Measurements from ENCODE around the gene AFF2.

AFF2 gene

DNA sequence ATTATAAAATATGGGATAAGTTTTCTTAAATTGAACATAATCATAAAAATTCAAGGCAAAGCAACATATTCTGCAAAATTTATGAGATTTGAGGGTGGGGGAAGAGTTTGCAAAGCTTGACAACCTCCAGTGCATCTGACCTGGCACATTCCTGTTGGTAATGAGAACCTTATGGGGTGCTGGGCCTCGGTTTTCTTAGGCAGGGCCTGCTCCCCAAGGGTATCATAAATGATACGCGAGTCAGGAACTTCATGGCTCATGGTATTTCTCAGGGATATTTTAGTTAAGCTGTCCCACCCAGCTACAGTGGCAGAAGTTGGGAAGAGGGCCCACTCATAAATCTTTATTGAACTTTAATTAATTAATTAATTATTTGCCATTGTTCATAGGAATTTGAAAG is 13.2 kb downstream of the AFF2 start:
- no peak for DNase-seq (ENCODE audit: low spot score)
- TF ChIP-seq, protein P1, sequence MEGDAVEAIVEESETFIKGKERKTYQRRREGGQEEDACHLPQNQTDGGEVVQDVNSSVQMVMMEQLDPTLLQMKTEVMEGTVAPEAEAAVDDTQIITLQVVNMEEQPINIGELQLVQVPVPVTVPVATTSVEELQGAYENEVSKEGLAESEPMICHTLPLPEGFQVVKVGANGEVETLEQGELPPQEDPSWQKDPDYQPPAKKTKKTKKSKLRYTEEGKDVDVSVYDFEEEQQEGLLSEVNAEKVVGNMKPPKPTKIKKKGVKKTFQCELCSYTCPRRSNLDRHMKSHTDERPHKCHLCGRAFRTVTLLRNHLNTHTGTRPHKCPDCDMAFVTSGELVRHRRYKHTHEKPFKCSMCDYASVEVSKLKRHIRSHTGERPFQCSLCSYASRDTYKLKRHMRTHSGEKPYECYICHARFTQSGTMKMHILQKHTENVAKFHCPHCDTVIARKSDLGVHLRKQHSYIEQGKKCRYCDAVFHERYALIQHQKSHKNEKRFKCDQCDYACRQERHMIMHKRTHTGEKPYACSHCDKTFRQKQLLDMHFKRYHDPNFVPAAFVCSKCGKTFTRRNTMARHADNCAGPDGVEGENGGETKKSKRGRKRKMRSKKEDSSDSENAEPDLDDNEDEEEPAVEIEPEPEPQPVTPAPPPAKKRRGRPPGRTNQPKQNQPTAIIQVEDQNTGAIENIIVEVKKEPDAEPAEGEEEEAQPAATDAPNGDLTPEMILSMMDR (IDR thresholded peaks at IDR 0.05; ENCODE audit: extremely low read depth, missing control alignments): no peak

DNA sequence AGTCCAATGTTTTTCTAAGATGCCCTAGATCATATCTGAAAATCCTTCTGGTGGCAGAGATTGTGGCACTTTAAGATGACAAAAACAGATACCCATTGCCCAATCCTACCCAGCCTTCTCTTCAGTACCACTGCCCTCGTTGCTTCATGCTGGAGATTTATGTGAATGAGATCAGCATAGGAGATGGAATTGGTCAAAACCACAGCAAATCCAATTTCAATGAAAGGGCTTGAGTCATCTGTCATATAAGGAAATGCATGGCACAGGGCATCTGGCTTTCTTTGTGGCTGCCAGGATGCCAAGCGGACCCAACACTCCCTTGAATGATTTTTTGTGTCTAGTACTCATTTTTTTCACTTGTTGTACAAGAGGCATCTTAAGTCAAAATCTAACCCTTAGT is 16.8 kb downstream of the AFF2 start:
- DNase-seq (ENCODE audit: low spot score): no peak
- TF ChIP-seq, protein P1 (IDR thresholded peaks at IDR 0.05; ENCODE audit: extremely low read depth, missing control alignments): no peak

DNA sequence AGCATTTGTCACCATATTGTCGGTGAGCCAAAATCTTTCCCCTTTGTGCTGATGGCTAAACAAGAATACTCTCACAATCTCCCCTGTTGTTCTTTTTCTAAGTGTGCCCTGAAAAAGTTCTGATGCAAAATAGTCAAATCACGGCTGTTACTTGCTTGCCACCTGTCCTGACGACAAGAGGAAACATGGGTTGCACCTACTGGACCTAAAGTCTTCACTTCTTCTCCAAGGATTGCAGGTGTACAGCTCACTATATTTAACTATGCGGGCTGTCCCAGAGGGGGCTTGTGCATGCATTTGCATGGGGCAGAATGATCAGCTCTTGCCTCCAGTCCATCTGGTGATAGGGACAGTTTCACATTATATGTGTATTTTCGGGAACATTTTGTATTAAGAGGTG is 21.6 kb downstream of the AFF2 start:
- TF ChIP-seq, protein P1 (IDR thresholded peaks at IDR 0.05; ENCODE audit: extremely low read depth, missing control alignments): no peak
- DNase-seq (ENCODE audit: low spot score): no peak

DNA sequence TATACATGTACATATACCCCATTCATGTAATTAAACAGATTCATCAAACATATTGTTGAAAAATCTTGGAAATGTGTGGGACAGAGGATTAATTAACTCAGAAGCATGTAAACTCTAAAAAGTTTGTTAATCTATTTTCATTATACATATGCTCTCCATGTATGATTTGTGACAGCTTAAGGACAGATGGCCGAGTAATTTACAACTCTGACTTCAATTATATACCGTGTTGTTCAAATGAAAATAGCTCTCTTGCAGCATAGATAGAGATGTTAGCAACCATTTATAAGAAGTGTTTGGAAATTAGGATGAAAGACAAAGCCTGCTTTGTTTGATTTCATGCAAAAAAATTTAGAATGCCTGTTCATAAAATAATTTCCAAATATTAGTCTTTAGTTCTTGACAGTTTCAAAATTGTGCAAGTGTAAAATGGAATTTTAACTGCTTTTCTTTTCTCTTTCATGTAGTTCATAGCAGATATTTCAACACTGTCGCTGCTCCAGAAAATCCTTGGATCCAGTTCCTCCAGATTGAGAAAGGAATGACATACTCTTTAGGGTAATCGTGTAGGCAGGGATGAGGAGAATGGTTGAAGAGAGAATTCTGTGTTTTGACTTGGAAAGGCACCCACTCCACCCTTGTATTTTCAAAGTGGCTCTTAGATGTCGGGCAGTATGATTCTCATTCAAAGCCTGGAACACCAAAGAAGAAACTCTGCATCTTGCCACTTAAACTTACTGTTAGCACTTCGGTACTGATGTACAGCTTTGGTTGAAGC is 23.1 kb downstream of the AFF2 start:
- TF ChIP-seq, protein P1 (IDR thresholded peaks at IDR 0.05; ENCODE audit: extremely low read depth, missing control alignments): no peak
- DNase-seq (ENCODE audit: low spot score): no peak

DNA sequence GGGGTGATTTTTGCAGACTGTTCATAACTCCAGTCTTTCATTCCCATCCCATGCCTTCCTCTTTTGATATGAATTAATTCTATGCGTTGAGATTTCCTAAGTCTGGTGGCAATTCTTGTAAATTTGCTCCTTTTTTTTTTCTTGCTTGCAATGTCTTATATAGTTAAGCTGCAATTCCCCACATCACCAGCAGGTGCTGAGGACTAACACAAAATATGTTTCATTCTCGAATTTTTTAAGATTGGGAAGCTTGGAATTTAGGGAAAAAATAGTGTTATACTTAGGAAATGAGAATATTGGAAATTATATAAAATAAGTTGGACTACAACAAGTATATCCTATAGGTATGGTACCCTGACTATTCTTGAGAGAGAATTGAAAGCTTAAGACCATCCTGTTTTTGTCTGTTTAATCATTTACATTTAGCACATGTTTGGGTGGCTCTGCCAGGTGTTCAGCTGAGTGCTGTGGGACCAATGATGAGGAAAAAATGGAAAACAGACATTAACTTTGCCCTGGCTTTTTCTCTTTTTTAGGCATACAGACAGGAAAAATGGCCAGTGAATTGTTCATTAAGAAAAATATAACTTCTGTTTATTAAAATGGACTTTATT is 30.2 kb downstream of the AFF2 start:
- TF ChIP-seq, protein P1 (IDR thresholded peaks at IDR 0.05; ENCODE audit: extremely low read depth, missing control alignments): peak; percentile 20
- DNase-seq (ENCODE audit: low spot score): no peak

DNA sequence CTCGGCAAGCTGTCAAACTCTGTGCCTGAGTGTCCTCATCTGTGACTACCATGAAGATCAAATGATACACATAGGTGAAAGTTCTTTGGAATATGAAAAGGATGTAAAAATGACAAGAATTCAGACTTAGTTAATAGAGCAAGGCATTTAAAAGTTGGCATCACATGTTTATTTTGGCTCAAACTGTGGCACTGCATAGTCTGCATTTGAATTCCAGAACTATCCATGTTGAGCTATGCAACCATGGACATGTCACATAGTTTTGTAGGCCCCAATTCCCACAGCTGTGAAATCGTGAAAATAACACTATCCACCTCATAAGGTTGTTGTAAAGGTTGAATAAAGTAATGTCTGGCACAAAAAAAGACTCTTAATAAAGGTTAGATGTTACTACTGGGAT is 33.9 kb downstream of the AFF2 start:
- DNase-seq (ENCODE audit: low spot score): no peak
- TF ChIP-seq, protein P1 (IDR thresholded peaks at IDR 0.05; ENCODE audit: extremely low read depth, missing control alignments): no peak

DNA sequence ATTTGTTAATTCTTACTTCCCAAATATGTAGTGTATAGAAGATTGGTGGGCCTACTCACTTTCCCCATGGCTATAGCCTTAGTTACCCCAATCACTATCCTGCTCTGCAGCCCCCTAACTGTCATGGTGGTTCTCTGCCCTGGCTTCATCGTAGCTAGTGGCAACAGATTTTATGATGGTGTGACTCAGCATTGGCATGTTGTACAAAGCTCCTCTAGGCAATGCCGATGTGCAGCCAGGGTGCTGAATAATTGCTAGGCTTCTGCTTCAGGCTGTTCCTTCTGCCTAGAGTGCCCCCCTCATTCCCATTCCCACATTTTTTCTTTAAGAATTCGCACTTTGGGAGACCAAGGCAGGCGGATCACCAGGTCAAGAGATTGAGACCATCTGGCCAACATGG is 35.2 kb downstream of the AFF2 start:
- TF ChIP-seq, protein P1 (IDR thresholded peaks at IDR 0.05; ENCODE audit: extremely low read depth, missing control alignments): no peak
- DNase-seq (ENCODE audit: low spot score): no peak

Data from GM20000 (cell line).